ENCODE results near the gene APOC3.

Gene APOC3

GRCh38 chr11:116813781-116814471, 15.8 kb upstream of the APOC3 start:
- no peak overlapping the region for H3K4me3 ChIP-seq (ENCODE audit: low read length)
- DNase-seq (ENCODE audit: low read depth) = no peak
- no peak for TF ChIP-seq CTCF (IDR thresholded peaks at IDR 0.05; ENCODE audit: insufficient read depth, low read depth, low read length, missing control alignments)

DNA sequence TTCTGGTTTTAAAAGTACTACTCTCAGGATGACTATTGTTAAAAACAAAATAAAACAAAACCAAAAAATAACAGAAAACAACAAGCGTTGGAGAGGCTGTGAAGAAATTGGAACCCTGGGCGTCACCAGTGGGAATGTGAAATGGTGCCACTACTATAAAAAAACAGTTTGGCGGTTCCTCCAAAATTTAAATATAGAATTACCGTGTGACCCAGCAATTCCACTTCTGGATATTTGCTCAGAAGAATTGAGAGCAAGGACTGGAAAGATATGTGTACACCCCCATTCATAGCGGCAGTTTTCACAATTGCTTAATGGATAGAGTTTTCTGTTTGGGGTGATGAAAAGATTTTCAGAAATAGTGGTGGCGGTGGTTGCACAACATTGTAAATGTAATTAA, 15.2 kb upstream of the APOC3 start:
- H3K4me3 ChIP-seq (ENCODE audit: low read length) = no peak overlapping the region
- no peak for DNase-seq (ENCODE audit: low read depth)
- no peak for TF ChIP-seq CTCF (IDR thresholded peaks at IDR 0.05; ENCODE audit: insufficient read depth, low read depth, low read length, missing control alignments)

DNA sequence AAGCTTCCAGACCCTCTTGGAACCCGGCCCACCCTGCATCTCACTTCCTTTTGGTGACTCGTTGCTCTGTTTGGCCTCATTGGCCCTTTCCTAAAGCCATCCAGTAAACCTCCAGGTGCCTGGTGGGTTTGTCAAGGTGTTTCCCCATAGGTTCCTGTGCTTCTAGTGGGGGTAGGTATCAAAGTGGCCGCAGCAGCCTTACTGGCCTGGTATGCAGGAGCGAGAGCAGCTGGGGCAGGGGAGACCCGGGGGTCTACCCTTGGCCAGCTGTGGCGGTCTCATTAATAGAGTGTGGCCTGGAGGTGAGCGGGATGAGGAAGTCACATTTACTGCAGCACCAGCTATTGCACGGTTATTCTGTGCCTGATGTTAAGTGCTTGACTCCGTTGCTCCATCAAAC, 10.7 kb upstream of the APOC3 start:
- no peak for TF ChIP-seq CTCF (IDR thresholded peaks at IDR 0.05; ENCODE audit: insufficient read depth, low read depth, low read length, missing control alignments)
- H3K4me3 ChIP-seq (ENCODE audit: low read length) = no peak overlapping the region
- DNase-seq (ENCODE audit: low read depth) = no peak

- TF ChIP-seq CTCF (IDR thresholded peaks at IDR 0.05; ENCODE audit: insufficient read depth, low read depth, low read length, missing control alignments) = no peak
- no peak for DNase-seq (ENCODE audit: low read depth)
- H3K4me3 ChIP-seq (ENCODE audit: low read length) = no peak overlapping the region
Observed at GRCh38 chr11:116821050-116821918, 8.4 kb upstream of the APOC3 start.

GRCh38 chr11:116822575-116822974, 7.1 kb upstream of the APOC3 start:
- DNase-seq (ENCODE audit: low read depth) = no peak
- no peak for TF ChIP-seq CTCF (IDR thresholded peaks at IDR 0.05; ENCODE audit: insufficient read depth, low read depth, low read length, missing control alignments)
- H3K4me3 ChIP-seq (ENCODE audit: low read length) = no peak overlapping the region

GRCh38 chr11:116823031-116823843, 6.5 kb upstream of the APOC3 start, which contains the start of gene APOA4:
Gene APOA4, minus strand, starts transcription at chr11:116823304. Its CDS starts 113 bp downstream, at chr11:116823191.
- H3K4me3 ChIP-seq (ENCODE audit: low read length) = no peak within 1 kb of the TSS
- no peak for TF ChIP-seq CTCF (IDR thresholded peaks at IDR 0.05; ENCODE audit: insufficient read depth, low read depth, low read length, missing control alignments)
- no peak for DNase-seq (ENCODE audit: low read depth)

Measured in epithelial cell of esophagus (primary cell).